ENCODE results near the gene DNMBP. TPM values are rescaled to one million over a fixed set of nuclear protein-coding genes. Genes with fewer than 3 reads are reported as not detected.
A peak's percentile ranks its signal among the peaks of the same experiment; 100 is the strongest.

The DNMBP gene
- total and polyA plus RNA-seq, 2 donors (not counting 3 experiments of a cell fraction or from before 2014, with no cell fraction given) = 32.0 to 53.4 TPM

GRCh38 chr10:99854860-99855259 lies 154.9 kb downstream of the DNMBP start:
- BruUV-seq (replicated peaks) = no TSS peak
- peak; percentile 55 for FAIRE-seq
- H3K4me1 ChIP-seq (ENCODE audit: control insufficient read depth, extremely low read depth, insufficient read depth, low read length) = no peaks in the 10 kb centered on the region
- peak; percentile 91 for DNase-seq (ENCODE audit: low read depth, low spot score)
- no peak overlapping the region for H3K27ac ChIP-seq (ENCODE audit: insufficient read depth, low read depth, low read length)
- H3K9ac ChIP-seq (replicated peaks; ENCODE audit: extremely low read depth, insufficient read depth, low read length) = no peak overlapping the region
- no peaks in the 10 kb centered on the region for H3K27me3 ChIP-seq (ENCODE audit: control insufficient read depth in 2 of 2, insufficient read depth in 2 of 2, low read length in 2 of 2)
- dilution Hi-C loops (cut with MboI; ENCODE audit: extremely low pct_ligation_motif_present, low sequenced_read_pairs) = no loop called here
- intact Hi-C loops (cut with micrococcal nuclease) = loop anchor here (1.0 to 2.0 kb wide), 3 partner anchors 110 to 191 kb away; no protein-coding TSS in a partner anchor
- no peaks in the 10 kb centered on the region for H3K36me3 ChIP-seq (ENCODE audit: control insufficient read depth in 2 of 2, extremely low read depth in 1 of 2, insufficient read depth in 2 of 2, low read length in 2 of 2)
- no peak overlapping the region for H3K4me3 ChIP-seq (replicated peaks in 1 of 3; ENCODE audit: insufficient read depth in 1 of 3, low read depth in 1 of 3, low read length in 3 of 3)
- ChIA-PET POLR2A (no interaction called here), CTCF (interaction anchor here (0.9 to 10.4 kb wide), 5 partner anchors 9 to 194 kb away, joined by 3 to 75 read pairs (median 5); no protein-coding TSS in a partner anchor)
- H3K4me2 ChIP-seq (ENCODE audit: insufficient read depth, low read length) = no peak overlapping the region
- no peaks in the 10 kb centered on the region for H3K9me3 ChIP-seq (replicated peaks; ENCODE audit: control insufficient read depth, insufficient read depth, low read length)
- H3K79me2 ChIP-seq (ENCODE audit: control insufficient read depth, insufficient read depth, low read length) = no peaks in the 10 kb centered on the region
- H4K20me1 ChIP-seq (replicated peaks; ENCODE audit: control insufficient read depth, extremely low read depth, insufficient read depth, low read length) = no peaks in the 10 kb centered on the region
- TF ChIP-seq CTCF (IDR thresholded peaks at IDR 0.05; ENCODE audit: extremely low read depth in 1 of 2, insufficient read depth in 1 of 2, low read depth in 1 of 2, low read length in 2 of 2) (peak; percentile 53 to 66), POLR2AphosphoS5 (IDR thresholded peaks at IDR 0.05; ENCODE audit: insufficient read depth, low read depth, low read length) (no peak), EZH2 (IDR thresholded peaks at IDR 0.05; ENCODE audit: borderline replicate concordance, low read depth, low read length, severe bottlenecking) (no peak)
- no peaks in the 10 kb centered on the region for H3K9me1 ChIP-seq (replicated peaks; ENCODE audit: control insufficient read depth, extremely low read depth, insufficient read depth, low read length)
- peak overlapping the region; percentile 23 for H2AFZ ChIP-seq (ENCODE audit: low read depth, low read length)

GRCh38 chr10:99853655-99854054 lies 156.1 kb downstream of the DNMBP start:
- POLR2A ChIA-PET = interaction anchor here (0.6 kb wide), 1 partner anchor 567 kb away, joined by 3 read pairs; no protein-coding TSS in a partner anchor
- Histone ChIP-seq H3K9ac (replicated peaks; ENCODE audit: extremely low read depth, insufficient read depth, low read length) (no peak overlapping the region), H3K9me3 (replicated peaks; ENCODE audit: control insufficient read depth, insufficient read depth, low read length) (no peaks in the 10 kb centered on the region), H3K27me3 (ENCODE audit: control insufficient read depth in 2 of 2, insufficient read depth in 2 of 2, low read length in 2 of 2) (no peaks in the 10 kb centered on the region), H3K27ac (ENCODE audit: insufficient read depth, low read depth, low read length) (no peak overlapping the region), H3K4me1 (ENCODE audit: control insufficient read depth, extremely low read depth, insufficient read depth, low read length) (no peaks in the 10 kb centered on the region), H3K36me3 (ENCODE audit: control insufficient read depth in 2 of 2, extremely low read depth in 1 of 2, insufficient read depth in 2 of 2, low read length in 2 of 2) (no peaks in the 10 kb centered on the region), H3K79me2 (ENCODE audit: control insufficient read depth, insufficient read depth, low read length) (no peaks in the 10 kb centered on the region), H3K4me2 (ENCODE audit: insufficient read depth, low read length) (no peak overlapping the region), H2AFZ (ENCODE audit: low read depth, low read length) (no peak overlapping the region), H3K4me3 (replicated peaks in 1 of 3; ENCODE audit: insufficient read depth in 1 of 3, low read depth in 1 of 3, low read length in 3 of 3) (no peak overlapping the region), H4K20me1 (replicated peaks; ENCODE audit: control insufficient read depth, extremely low read depth, insufficient read depth, low read length) (no peaks in the 10 kb centered on the region), H3K9me1 (replicated peaks; ENCODE audit: control insufficient read depth, extremely low read depth, insufficient read depth, low read length) (no peaks in the 10 kb centered on the region)
- DNase-seq (ENCODE audit: low read depth, low spot score) = no peak
- CTCF ChIA-PET = interaction anchor here (0.9 to 10.4 kb wide), 6 partner anchors 7 to 387 kb away, joined by 4 to 75 read pairs (median 5); partner anchors contain the start of gene DNMBP
- FAIRE-seq = no peak
- dilution Hi-C loops (cut with MboI; ENCODE audit: extremely low pct_ligation_motif_present, low sequenced_read_pairs) = no loop called here
- BruUV-seq (replicated peaks) = no TSS peak
- no peak for TF ChIP-seq MAX (IDR thresholded peaks at IDR 0.05; ENCODE audit: insufficient read depth, insufficient read length)
- no peak for TF ChIP-seq EZH2 (IDR thresholded peaks at IDR 0.05; ENCODE audit: borderline replicate concordance, low read depth, low read length, severe bottlenecking)
- no peak for TF ChIP-seq POLR2A (IDR thresholded peaks at IDR 0.05; ENCODE audit: low read depth, low read length)
- no peak for TF ChIP-seq JUN (IDR thresholded peaks at IDR 0.05; ENCODE audit: borderline replicate concordance, insufficient read depth, insufficient read length, low read depth)
- TF ChIP-seq MYC (IDR thresholded peaks at IDR 0.05; ENCODE audit: low read depth, low read length) = no peak
- intact Hi-C loops (cut with micrococcal nuclease) = loop anchor here (2.0 kb wide), 1 partner anchor 111 kb away; no protein-coding TSS in a partner anchor

All from endothelial cell of umbilical vein (primary cell).